Upper lobe of left lung (tissue), 6 donors: ENCODE measurements around the gene B3GNT8. TPM values are rescaled to one million over a fixed set of nuclear protein-coding genes. Genes with fewer than 3 reads are reported as not detected.

Experiments
- ATAC-seq, 2 donors: fragments of 200-7000 bp; cut with Tn5 transposase; one replicate each; pipeline ENCODE4 v1.9.1; 2022; ENCODE audit warnings: mild to moderate bottlenecking in 2 of 2, moderate library complexity in 2 of 2; ENCODE audit not compliant: low FRiP score in 2 of 2
- DNase-seq, 2 donors: peaks; one replicate each; pipeline ENCODE4 v3.0.0-alpha.2; 2019 to 2020
- H3K27ac ChIP-seq, 4 donors: fragments of 200-600 bp; sonication (generic); one replicate each; pipeline ENCODE4 v1.5.1; 2016 to 2019
- H3K27me3 ChIP-seq, 4 donors: fragments of 200-600 bp; sonication (generic); one replicate each; pipeline ENCODE4 v1.5.1; 2017 to 2019
- H3K36me3 ChIP-seq, 4 donors: fragments of 200-600 bp; sonication (generic); one replicate each; pipeline ENCODE4 v1.5.1; 2016 to 2019
- H3K4me1 ChIP-seq, 4 donors: fragments of 200-600 bp; sonication (generic); one replicate each; pipeline ENCODE4 v1.5.1; 2018 to 2019
- H3K4me3 ChIP-seq, 4 donors: fragments of 200-600 bp; sonication (generic); one replicate each; pipeline ENCODE4 v1.5.1; 2017 to 2019; ENCODE audit warnings: mild to moderate bottlenecking in 2 of 4, moderate library complexity in 1 of 4
- H3K9me3 ChIP-seq, 4 donors: fragments of 200-600 bp; sonication (generic); one replicate each; pipeline ENCODE4 v1.5.1; 2018 to 2019
- EP300 ChIP-seq, 4 donors: sonication (generic); formaldehyde crosslinking; IDR thresholded peaks; one replicate each; pipeline ENCODE4 v1.5.1; 2017; ENCODE audit warnings: antibody characterized with exemption in 4 of 4, control low read depth in 2 of 4
- POLR2A ChIP-seq, 4 donors: fragments of 450-650 bp; IDR thresholded peaks; one replicate each; pipeline ENCODE4 v1.5.1; 2016 to 2017; ENCODE audit warnings: antibody characterized with exemption in 4 of 4, mild to moderate bottlenecking in 2 of 4
- POLR2AphosphoS5 ChIP-seq, 2 donors: sonication (generic); formaldehyde crosslinking; IDR thresholded peaks; one replicate each; pipeline ENCODE4 v1.5.1; 2017; ENCODE audit warnings: antibody characterized with exemption in 2 of 2
- WGBS, 2 donors: methylation state at CpG; one replicate each; pipeline ENCODE4 v1.1.5; 2017 to 2018; 5-methylcytosine and 5-hydroxymethylcytosine counted together
- total RNA-seq, 6 donors: library from RNA; depleted of rRNA in 4 of 6; stranded (reverse); fragments of >200 nt in 4 of 6; gene quantifications; one replicate each; pipeline versions ENCODE4 v1.1.0 to v1.2.1, GENCODE V29; 2016 to 2021
- TF ChIP-seq, protein P1 (sequence below), 6 experiments: fragments of 450-650 bp in 4 of 6; fragments of 200-600 bp in 2 of 6; sonication (generic) in 2 of 6; IDR thresholded peaks; one replicate each; pipeline ENCODE4 v1.5.1; 2016 to 2019; ENCODE audit warnings: antibody characterized with exemption in 6 of 6
- donor health status: DM: no; HTN: no; CAD: no; lungs with moderate emphysema.
- donor health status: DM: no; HTN: yes; CAD: no; lungs with severe emphysema.

B3GNT8 gene
- total RNA-seq, 6 donors from 2014 or later = 10.0 to 39.1 (median 23.4) TPM

DNA sequence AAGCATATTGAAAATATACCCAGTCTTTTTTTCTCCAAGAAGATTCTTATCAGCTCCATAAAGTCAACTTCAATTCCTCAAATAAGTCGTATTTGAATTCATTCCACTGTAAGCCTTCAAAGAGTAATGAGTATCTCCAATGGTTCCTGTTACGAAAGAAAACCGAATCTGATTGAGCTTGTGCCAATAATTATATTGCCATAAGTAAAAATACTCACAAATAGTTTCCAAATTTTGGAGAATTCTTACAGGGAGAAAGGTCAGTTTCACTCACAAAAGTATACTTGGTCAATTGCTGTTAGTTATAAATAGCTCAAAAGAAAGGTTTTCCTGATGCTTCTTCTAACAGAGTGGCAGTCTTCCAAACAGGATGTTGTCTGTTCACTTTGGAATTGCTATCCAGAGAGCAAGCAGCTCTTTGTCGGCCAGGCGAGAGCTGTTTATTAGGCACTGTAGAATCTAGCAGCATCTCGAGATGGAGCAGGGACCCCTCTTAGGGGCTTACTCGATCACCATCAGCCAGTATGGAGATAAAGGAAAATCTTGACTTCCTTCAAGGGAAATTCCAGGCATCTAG lies 29.3 kb upstream of the B3GNT8 start:
- TF ChIP-seq POLR2A (IDR thresholded peaks at IDR 0.05) (no peak), POLR2AphosphoS5 (IDR thresholded peaks at IDR 0.05) (no peak), EP300 (IDR thresholded peaks at IDR 0.05) (no peak)
- TF ChIP-seq, protein P1, sequence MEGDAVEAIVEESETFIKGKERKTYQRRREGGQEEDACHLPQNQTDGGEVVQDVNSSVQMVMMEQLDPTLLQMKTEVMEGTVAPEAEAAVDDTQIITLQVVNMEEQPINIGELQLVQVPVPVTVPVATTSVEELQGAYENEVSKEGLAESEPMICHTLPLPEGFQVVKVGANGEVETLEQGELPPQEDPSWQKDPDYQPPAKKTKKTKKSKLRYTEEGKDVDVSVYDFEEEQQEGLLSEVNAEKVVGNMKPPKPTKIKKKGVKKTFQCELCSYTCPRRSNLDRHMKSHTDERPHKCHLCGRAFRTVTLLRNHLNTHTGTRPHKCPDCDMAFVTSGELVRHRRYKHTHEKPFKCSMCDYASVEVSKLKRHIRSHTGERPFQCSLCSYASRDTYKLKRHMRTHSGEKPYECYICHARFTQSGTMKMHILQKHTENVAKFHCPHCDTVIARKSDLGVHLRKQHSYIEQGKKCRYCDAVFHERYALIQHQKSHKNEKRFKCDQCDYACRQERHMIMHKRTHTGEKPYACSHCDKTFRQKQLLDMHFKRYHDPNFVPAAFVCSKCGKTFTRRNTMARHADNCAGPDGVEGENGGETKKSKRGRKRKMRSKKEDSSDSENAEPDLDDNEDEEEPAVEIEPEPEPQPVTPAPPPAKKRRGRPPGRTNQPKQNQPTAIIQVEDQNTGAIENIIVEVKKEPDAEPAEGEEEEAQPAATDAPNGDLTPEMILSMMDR (IDR thresholded peaks at IDR 0.05) = no peak
- peak overlapping the region; percentile 12 to 75 (median 42) for H3K27ac ChIP-seq
- 19 to 20% methylated on average over 7 of the region's 7 CpGs for WGBS, 2 donors

DNA sequence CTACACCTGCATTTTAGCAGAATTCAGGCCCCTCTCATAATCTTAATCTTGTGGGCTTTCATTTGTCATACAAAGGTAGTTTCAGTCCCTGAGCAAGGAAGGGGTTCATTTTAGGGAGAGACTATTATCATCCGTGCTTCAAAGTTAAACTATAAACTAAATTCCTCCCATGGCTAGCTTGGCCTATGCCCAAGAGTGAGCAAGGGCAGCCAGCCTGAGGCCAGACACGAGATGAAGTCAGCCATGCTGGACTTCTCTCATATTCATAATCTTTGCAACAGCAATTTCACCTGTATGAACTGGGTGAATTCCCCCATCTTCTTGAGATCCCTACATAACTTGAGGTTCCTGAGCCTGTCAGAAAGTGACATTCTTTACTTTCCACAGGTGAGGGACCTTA lies 28.8 kb upstream of the B3GNT8 start:
- H3K27ac ChIP-seq = peak overlapping the region in 3 of 4 donors; percentile 12 to 75 (median 55)
- ATAC-seq = no peak
- 6 to 39% methylated on average over 2 of the region's 2 CpGs for WGBS, 2 donors

More for the DNA sequence above, 29.3 kb upstream of the B3GNT8 start:
- H3K9me3 ChIP-seq = no peaks in the 10 kb centered on the region
- H3K27me3 ChIP-seq = no peaks in the 10 kb centered on the region
- DNase-seq = no peak
- ATAC-seq = no peak
- H3K4me1 ChIP-seq = peaks cover 11 to 22% (median 16%) of the 10 kb centered on the region in 4 donors
- no peaks in the 10 kb centered on the region for H3K36me3 ChIP-seq
- no peak overlapping the region for H3K4me3 ChIP-seq

DNA sequence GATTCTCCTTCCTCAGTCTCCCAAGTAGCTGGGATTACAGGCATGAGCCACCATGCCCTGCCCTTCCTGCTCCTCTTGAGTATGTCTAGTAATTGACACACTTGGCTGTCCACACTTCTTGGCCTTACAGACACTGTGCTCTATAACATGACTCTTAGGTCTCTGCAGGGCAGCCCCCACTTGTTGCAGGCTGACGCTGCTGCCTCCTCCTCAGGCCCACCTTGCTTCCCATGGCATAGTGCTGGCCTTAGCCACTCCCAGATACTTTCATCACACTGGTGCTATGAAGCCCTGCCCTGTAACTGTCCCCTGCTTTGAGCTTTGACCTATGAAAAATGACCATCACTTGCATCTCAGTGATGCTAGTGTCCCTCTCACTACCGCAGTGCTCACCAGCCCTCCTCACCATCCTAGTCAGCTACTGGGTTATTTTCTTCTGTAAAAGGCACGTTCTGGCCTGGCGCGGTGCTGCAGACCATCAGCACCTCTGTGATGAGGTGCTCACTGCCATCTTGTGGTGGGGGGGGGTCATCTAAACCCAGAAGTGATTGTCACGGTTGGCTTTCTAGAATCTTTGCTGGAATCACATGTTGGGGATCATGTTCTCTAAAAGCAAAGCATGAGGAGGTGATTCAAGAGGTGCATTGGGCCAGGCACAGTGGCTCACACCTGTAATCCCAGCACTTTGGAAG lies 25.6 kb upstream of the B3GNT8 start:
- Histone ChIP-seq H3K4me3 (no peak overlapping the region), H3K4me1 (peaks cover 15 to 32% (median 27%) of the 10 kb centered on the region in 4 donors), H3K9me3 (no peaks in the 10 kb centered on the region), H3K27me3 (no peaks in the 10 kb centered on the region), H3K36me3 (no peaks in the 10 kb centered on the region), H3K27ac (no peak overlapping the region)
- TF ChIP-seq EP300 (IDR thresholded peaks at IDR 0.05) (no peak), POLR2AphosphoS5 (IDR thresholded peaks at IDR 0.05) (no peak), POLR2A (IDR thresholded peaks at IDR 0.05) (no peak)
- TF ChIP-seq, protein P1 (IDR thresholded peaks at IDR 0.05) = no peak
- WGBS, 2 donors = 71% methylated on average over 6 of the region's 6 CpGs
- ATAC-seq (no peak), DNase-seq (no peak)

More for the DNA sequence above, 28.8 kb upstream of the B3GNT8 start:
- Histone ChIP-seq H3K36me3 (no peaks in the 10 kb centered on the region), H3K4me1 (peaks cover 11 to 22% (median 16%) of the 10 kb centered on the region in 4 donors), H3K27me3 (no peaks in the 10 kb centered on the region), H3K9me3 (no peaks in the 10 kb centered on the region), H3K4me3 (no peak overlapping the region)
- no peak for TF ChIP-seq POLR2A (IDR thresholded peaks at IDR 0.05)
- no peak for TF ChIP-seq POLR2AphosphoS5 (IDR thresholded peaks at IDR 0.05)
- TF ChIP-seq, protein P1 (IDR thresholded peaks at IDR 0.05) = no peak
- TF ChIP-seq EP300 (IDR thresholded peaks at IDR 0.05) = no peak
- no peak for DNase-seq

DNA sequence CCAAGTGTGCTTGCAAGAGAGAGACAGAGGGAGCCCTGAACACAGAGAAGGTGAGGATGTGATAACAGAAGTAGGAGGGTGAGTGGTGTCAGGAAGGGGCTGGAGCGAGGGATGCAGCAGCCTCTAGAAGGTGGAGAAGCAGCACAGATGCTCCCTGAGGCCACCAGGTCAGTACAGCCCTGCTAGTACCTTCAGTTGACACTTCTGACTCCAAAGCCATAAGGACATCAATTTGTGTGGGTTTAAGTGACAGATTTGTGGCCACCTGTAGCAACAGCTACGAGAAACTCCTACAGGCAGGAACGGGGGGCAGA lies 22.6 kb upstream of the B3GNT8 start:
- Histone ChIP-seq H3K27me3 (no peaks in the 10 kb centered on the region), H3K4me1 (peaks cover 5 to 12% (median 11%) of the 10 kb centered on the region in 4 donors), H3K9me3 (no peaks in the 10 kb centered on the region), H3K27ac (peak overlapping the region in 1 of 4 donors; percentile 30), H3K4me3 (no peak overlapping the region), H3K36me3 (no peaks in the 10 kb centered on the region)
- WGBS, 2 donors = 56 to 70% methylated on average over 3 of the region's 3 CpGs
- no peak for ATAC-seq
- no peak for DNase-seq
- TF ChIP-seq EP300 (IDR thresholded peaks at IDR 0.05) = no peak
- TF ChIP-seq, protein P1 (IDR thresholded peaks at IDR 0.05) = no peak
- no peak for TF ChIP-seq POLR2AphosphoS5 (IDR thresholded peaks at IDR 0.05)
- TF ChIP-seq POLR2A (IDR thresholded peaks at IDR 0.05) = no peak
